ENCODE data around the gene EEF1A1.
A peak's percentile ranks its signal among the peaks of the same experiment; 100 is the strongest.
"Not testable (repeated sequence)": the region's sequence is repeated elsewhere in the genome, so short reads cannot be mapped to it uniquely, and the experiment has no call there.

Gene EEF1A1

GRCh38 chr6:73520688-73521350 lies at the start of gene EEF1A1:
Gene EEF1A1 (minus strand): TSS chr6:73521032. CDS start chr6:73520026, 1,006 bp downstream.
- FAIRE-seq = peak; percentile 91
- peak; percentile 57 for DNase-seq (ENCODE audit: insufficient read length, low spot score)

GRCh38 chr6:73569121-73569520 lies 48.3 kb upstream of the EEF1A1 start:
- no peak for FAIRE-seq
- no peak for DNase-seq (ENCODE audit: insufficient read length, low spot score)

GRCh38 chr6:73566954-73567591 lies 46.2 kb upstream of the EEF1A1 start:
- DNase-seq (ENCODE audit: insufficient read length, low spot score) (no peak), FAIRE-seq (no peak)

- not testable (repeated sequence) for DNase-seq (ENCODE audit: insufficient read length, low spot score); FAIRE-seq
Measured at GRCh38 chr6:73566486-73566871, 45.6 kb upstream of the EEF1A1 start.

GRCh38 chr6:73565767-73566485 lies 45.1 kb upstream of the EEF1A1 start:
- no peak for DNase-seq (ENCODE audit: insufficient read length, low spot score)
- FAIRE-seq = no peak

GRCh38 chr6:73564578-73565345 lies 43.9 kb upstream of the EEF1A1 start:
- no peak for FAIRE-seq

GRCh38 chr6:73562558-73562957 lies 41.7 kb upstream of the EEF1A1 start:
- FAIRE-seq (no peak), DNase-seq (ENCODE audit: insufficient read length, low spot score) (no peak)

More at GRCh38 chr6:73564578-73565345, 43.9 kb upstream of the EEF1A1 start:
- no peak for DNase-seq (ENCODE audit: insufficient read length, low spot score)

GRCh38 chr6:73560853-73561407 lies 40.1 kb upstream of the EEF1A1 start:
- peak; percentile 18 for FAIRE-seq
- no peak for DNase-seq (ENCODE audit: insufficient read length, low spot score)

- DNase-seq (ENCODE audit: insufficient read length, low spot score) (no peak), FAIRE-seq (peak; percentile 74)
Measured at GRCh38 chr6:73560182-73560732, 39.4 kb upstream of the EEF1A1 start.

- DNase-seq (ENCODE audit: insufficient read length, low spot score); FAIRE-seq: not testable (repeated sequence)
Measured at GRCh38 chr6:73559399-73559794, 38.6 kb upstream of the EEF1A1 start.

- peak; percentile 83 for FAIRE-seq
Measured at GRCh38 chr6:73558624-73559398, 38.0 kb upstream of the EEF1A1 start.

GRCh38 chr6:73556836-73557235 lies 36.0 kb upstream of the EEF1A1 start:
- FAIRE-seq = no peak
- DNase-seq (ENCODE audit: insufficient read length, low spot score) = no peak

More at GRCh38 chr6:73558624-73559398, 38.0 kb upstream of the EEF1A1 start:
- DNase-seq (ENCODE audit: insufficient read length, low spot score) = no peak

GRCh38 chr6:73555380-73555949 lies 34.6 kb upstream of the EEF1A1 start:
- not testable (repeated sequence) for FAIRE-seq; DNase-seq (ENCODE audit: insufficient read length, low spot score)

GRCh38 chr6:73551115-73551514 lies 30.3 kb upstream of the EEF1A1 start:
- DNase-seq (ENCODE audit: insufficient read length, low spot score); FAIRE-seq: not testable (repeated sequence)

GRCh38 chr6:73548458-73549446 lies 27.9 kb upstream of the EEF1A1 start:
- FAIRE-seq (no peak), DNase-seq (ENCODE audit: insufficient read length, low spot score) (no peak)

GRCh38 chr6:73547036-73547435 lies 26.2 kb upstream of the EEF1A1 start:
- no peak for DNase-seq (ENCODE audit: insufficient read length, low spot score)
- no peak for FAIRE-seq

GRCh38 chr6:73542891-73543290 lies 22.1 kb upstream of the EEF1A1 start:
- DNase-seq (ENCODE audit: insufficient read length, low spot score) (no peak), FAIRE-seq (no peak)

- not testable (repeated sequence) for DNase-seq (ENCODE audit: insufficient read length, low spot score); FAIRE-seq
Measured at GRCh38 chr6:73542481-73542880, 21.6 kb upstream of the EEF1A1 start.
